Measurements from ENCODE around the gene SBF2. TPM values are rescaled to one million over a fixed set of nuclear protein-coding genes. Genes with fewer than 3 reads are reported as not detected.
"Not testable (repeated sequence)": the region's sequence is repeated elsewhere in the genome, so short reads cannot be mapped to it uniquely, and the experiment has no call there.

Gene SBF2
- total RNA-seq, 4 donors from 2014 or later = 44.6 to 59.4 (median 53.4) TPM

DNA sequence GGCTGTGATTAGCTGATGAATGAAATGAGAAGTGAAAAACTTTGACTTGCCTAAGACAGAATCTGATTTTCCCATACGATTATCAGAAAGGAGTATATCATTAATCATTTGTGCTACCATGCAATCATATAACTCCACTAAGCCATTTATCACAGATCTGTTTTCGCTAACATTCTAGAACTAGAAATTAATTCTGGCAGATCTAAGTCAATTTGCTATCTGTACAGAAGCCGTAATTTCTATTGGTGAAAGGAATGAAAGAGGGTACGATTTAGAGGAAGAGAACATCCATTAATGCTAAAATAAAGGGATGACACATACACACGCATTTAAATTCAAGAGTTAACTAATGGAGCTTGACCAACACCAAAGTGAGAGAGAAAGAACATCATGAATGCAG is 201.6 kb downstream of the SBF2 start:
- H3K4me3 ChIP-seq = no peak overlapping the region
- H3K4me1 ChIP-seq = peaks cover 2 to 7% (median 5%) of the 10 kb centered on the region in 4 donors
- H3K36me3 ChIP-seq = no peaks in the 10 kb centered on the region
- WGBS = 90% methylated on average over 5 of the region's 5 CpGs
- TF ChIP-seq POLR2A (IDR thresholded peaks at IDR 0.05; ENCODE audit: low read depth) = no peak
- TF ChIP-seq EP300 (IDR thresholded peaks at IDR 0.05) = no peak
- TF ChIP-seq, protein P1, sequence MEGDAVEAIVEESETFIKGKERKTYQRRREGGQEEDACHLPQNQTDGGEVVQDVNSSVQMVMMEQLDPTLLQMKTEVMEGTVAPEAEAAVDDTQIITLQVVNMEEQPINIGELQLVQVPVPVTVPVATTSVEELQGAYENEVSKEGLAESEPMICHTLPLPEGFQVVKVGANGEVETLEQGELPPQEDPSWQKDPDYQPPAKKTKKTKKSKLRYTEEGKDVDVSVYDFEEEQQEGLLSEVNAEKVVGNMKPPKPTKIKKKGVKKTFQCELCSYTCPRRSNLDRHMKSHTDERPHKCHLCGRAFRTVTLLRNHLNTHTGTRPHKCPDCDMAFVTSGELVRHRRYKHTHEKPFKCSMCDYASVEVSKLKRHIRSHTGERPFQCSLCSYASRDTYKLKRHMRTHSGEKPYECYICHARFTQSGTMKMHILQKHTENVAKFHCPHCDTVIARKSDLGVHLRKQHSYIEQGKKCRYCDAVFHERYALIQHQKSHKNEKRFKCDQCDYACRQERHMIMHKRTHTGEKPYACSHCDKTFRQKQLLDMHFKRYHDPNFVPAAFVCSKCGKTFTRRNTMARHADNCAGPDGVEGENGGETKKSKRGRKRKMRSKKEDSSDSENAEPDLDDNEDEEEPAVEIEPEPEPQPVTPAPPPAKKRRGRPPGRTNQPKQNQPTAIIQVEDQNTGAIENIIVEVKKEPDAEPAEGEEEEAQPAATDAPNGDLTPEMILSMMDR (IDR thresholded peaks at IDR 0.05) = no peak
- TF ChIP-seq POLR2AphosphoS5 (IDR thresholded peaks at IDR 0.05) = no peak
- no peak overlapping the region for H3K27ac ChIP-seq (replicated peaks in 1 of 4)
- H3K9me3 ChIP-seq = no peaks in the 10 kb centered on the region
- DNase-seq (ENCODE audit: extremely low spot score) = no peak
- intact Hi-C loops (cut with DNase I) = no loop called here
- no peaks in the 10 kb centered on the region for H3K27me3 ChIP-seq

DNA sequence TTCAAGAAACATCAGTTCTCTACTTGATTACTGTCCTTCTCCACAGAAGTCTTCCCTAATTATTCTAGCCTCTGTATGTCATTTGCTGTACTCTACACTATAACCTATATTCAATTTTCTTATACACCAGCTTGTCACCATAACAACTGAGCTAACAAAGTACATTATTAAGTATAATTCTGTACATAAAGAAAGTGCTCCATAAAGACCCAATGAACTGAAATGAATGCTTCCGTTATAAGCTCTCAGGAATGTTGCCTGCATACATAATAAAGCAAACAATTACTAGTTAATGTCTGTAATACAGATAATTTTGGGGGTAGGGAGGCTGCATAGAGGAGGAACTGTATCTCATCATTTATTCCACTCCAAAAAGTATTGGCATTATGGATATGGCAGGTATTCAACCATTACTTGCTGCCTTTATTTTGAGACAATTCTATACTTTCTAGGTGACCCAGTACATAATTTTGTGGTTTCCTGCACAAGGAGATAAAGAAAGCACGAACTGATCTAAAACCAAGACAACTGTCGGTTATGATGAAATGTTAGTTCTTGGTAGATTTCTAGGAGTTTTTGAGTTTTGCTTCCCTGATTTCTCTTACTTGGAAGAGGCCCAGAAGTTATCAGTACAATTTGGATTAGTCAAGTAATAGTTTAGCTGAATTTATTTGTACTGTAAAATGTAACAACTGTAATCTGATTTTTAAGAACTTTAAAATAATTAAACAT is 202.5 kb downstream of the SBF2 start:
- TF ChIP-seq POLR2AphosphoS5 (IDR thresholded peaks at IDR 0.05) (no peak), POLR2A (IDR thresholded peaks at IDR 0.05; ENCODE audit: low read depth) (no peak)
- H3K36me3 ChIP-seq = no peaks in the 10 kb centered on the region
- WGBS = 79% methylated on average over 3 of the region's 3 CpGs
- DNase-seq (ENCODE audit: extremely low spot score) = no peak
- intact Hi-C loops (cut with DNase I) = no loop called here
- H3K27ac ChIP-seq (replicated peaks in 1 of 4) = no peak overlapping the region
- no peak overlapping the region for H3K4me3 ChIP-seq
- H3K4me1 ChIP-seq = peaks cover 11 to 15% (median 13%) of the 10 kb centered on the region in 4 donors
- H3K27me3 ChIP-seq = no peaks in the 10 kb centered on the region
- no peaks in the 10 kb centered on the region for H3K9me3 ChIP-seq

DNA sequence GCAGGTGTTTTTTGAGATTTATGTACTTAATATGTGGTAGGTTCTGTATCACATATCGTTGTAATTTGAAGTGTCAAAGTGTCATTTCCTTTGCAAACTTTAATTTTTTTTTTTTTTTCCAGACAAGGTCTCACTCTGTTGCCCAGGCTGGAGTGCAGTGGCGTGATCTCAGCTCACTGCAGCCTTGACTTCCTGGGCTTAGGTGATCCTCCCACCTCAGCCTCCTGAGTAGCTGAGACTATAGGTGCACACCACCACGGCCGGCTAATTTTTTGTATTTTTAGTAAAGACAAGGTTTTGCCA is 206.1 kb downstream of the SBF2 start:
- intact Hi-C loops (cut with DNase I); H3K27ac ChIP-seq (replicated peaks in 1 of 4); H3K27me3 ChIP-seq; H3K36me3 ChIP-seq; H3K4me3 ChIP-seq; DNase-seq (ENCODE audit: extremely low spot score): not testable (repeated sequence)
- WGBS = 64% methylated on average over 4 of the region's 4 CpGs
- H3K4me1 ChIP-seq = peaks cover 12 to 17% (median 15%) of the 10 kb centered on the region in 4 donors
- peaks cover 0 to 15% (median 6%) of the 10 kb centered on the region in 4 donors for H3K9me3 ChIP-seq

DNA sequence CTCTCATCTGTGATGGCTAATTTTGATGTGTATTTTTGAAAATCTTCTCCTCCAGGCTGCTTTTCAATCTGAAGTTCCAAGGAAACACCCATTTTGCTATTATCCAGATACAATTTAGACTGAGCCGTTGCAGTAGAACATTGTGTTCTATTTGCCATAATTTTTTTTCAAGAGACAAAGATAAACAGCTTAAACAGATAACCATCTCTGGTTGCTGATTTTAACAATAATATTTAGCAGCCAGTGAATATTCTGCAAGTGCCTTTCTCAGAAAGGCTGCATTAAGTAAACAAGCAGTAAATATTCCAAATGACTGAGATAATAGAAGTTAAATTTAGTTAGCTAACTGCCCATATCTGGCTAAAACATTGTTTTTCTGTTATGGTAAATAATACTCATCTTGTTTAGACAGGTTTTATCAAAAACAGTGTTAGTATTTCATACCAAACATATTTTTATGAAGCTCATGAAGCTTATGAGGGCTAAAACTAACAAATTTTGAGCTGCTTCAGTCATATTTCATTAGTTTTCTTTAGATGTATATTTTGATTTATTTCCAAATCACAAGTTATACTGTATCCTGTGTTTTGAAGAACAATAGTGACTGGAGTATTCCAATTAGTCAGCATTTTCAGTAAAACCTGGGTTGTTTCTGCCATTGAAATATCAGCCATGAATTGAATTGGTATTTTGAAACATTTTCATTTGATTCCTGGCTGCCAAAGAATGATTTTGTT is 206.7 kb downstream of the SBF2 start:
- H3K4me1 ChIP-seq = peaks cover 12 to 17% (median 15%) of the 10 kb centered on the region in 4 donors
- WGBS = 28% methylated on average over 1 of the region's 1 CpG
- H3K36me3 ChIP-seq = no peaks in the 10 kb centered on the region
- DNase-seq (ENCODE audit: extremely low spot score) = no peak
- intact Hi-C loops (cut with DNase I) = no loop called here
- TF ChIP-seq, protein P1 (IDR thresholded peaks at IDR 0.05) = no peak
- TF ChIP-seq EP300 (IDR thresholded peaks at IDR 0.05) (no peak), POLR2A (IDR thresholded peaks at IDR 0.05; ENCODE audit: low read depth) (no peak), POLR2AphosphoS5 (IDR thresholded peaks at IDR 0.05) (no peak)
- H3K9me3 ChIP-seq = peaks cover 0 to 15% (median 6%) of the 10 kb centered on the region in 4 donors
- no peak overlapping the region for H3K27ac ChIP-seq (replicated peaks in 1 of 4)
- H3K4me3 ChIP-seq = no peak overlapping the region
- no peaks in the 10 kb centered on the region for H3K27me3 ChIP-seq

DNA sequence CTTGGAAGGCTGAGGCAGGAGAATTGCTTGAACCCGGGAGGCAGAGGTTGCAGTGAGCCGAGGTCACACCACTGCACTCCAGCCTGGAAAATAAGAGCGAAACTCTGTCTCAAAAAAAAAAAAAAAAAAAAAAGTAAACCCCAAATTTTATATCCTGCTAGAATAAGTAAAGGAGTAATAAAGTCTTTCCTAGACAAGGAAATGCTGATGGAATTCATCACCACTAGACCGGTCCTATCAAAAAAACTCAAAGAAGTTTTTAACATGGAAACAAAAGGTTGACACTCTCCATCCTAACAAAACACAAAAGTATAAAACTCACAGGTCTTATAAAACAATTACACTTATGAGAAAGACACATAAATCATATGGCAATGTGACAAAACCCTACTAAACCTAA is 213.9 kb downstream of the SBF2 start:
- intact Hi-C loops (cut with DNase I) = no loop called here
- 98% methylated on average over 4 of the region's 4 CpGs for WGBS
- no peaks in the 10 kb centered on the region for H3K36me3 ChIP-seq
- H3K27me3 ChIP-seq = no peaks in the 10 kb centered on the region
- no peak for DNase-seq (ENCODE audit: extremely low spot score)
- H3K9me3 ChIP-seq = peaks cover 0 to 41% (median 19%) of the 10 kb centered on the region in 4 donors
- TF ChIP-seq POLR2AphosphoS5 (IDR thresholded peaks at IDR 0.05) = no peak
- no peak for TF ChIP-seq EP300 (IDR thresholded peaks at IDR 0.05)
- TF ChIP-seq, protein P1 (IDR thresholded peaks at IDR 0.05) = no peak
- TF ChIP-seq POLR2A (IDR thresholded peaks at IDR 0.05; ENCODE audit: low read depth) = no peak
- no peak overlapping the region for H3K4me3 ChIP-seq
- H3K4me1 ChIP-seq = peaks cover 0 to 17% (median 10%) of the 10 kb centered on the region in 4 donors
- no peak overlapping the region for H3K27ac ChIP-seq (replicated peaks in 1 of 4)
